ENCODE data around the gene SMAD5. TPM values are rescaled to one million over a fixed set of nuclear protein-coding genes. Genes with fewer than 3 reads are reported as not detected.

Gene SMAD5
- total and polyA plus RNA-seq, 2 donors (not counting 1 experiment from before 2014, with no cell fraction given), result 9.4 to 38.6 TPM

DNA sequence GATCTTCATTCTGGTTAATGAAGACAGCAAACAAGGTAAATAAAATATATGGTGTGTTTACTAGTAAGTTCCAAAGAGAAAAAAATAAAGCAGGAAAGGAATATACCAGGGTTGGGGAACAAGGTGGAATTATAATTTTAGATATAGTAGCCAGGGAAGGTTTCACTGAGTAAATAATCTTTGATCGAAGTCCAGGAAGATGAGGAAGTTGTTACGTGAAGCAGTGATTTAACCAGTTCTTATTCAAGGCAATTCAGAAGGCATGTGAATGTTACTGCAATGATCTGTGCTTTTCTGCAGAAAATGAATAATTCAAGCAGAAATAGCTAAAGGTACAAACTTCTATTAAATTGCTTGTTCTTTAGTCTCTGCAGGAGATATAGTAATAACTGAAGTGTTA, 54.2 kb downstream of the SMAD5 start:
- Histone ChIP-seq H2AFZ (ENCODE audit: insufficient read depth, low read depth, low read length, poor library complexity, severe bottlenecking) (no peak overlapping the region), H3K4me1 (ENCODE audit: control insufficient read depth in 2 of 2, insufficient read depth in 2 of 2, low read length in 2 of 2) (no peaks in the 10 kb centered on the region), H3K4me2 (replicated peaks; ENCODE audit: low read depth, low read length, poor library complexity, severe bottlenecking) (no peak overlapping the region), H4K20me1 (ENCODE audit: control insufficient read depth, insufficient read depth, low read length, poor library complexity, severe bottlenecking) (no peaks in the 10 kb centered on the region), H3K36me3 (replicated peaks in 1 of 2; ENCODE audit: control extremely low read depth in 1 of 2, control insufficient read depth in 1 of 2, extremely low read depth in 1 of 2, insufficient read depth in 2 of 2, low read length in 1 of 2) (peaks cover 0 to 1% of the 10 kb centered on the region in 2 experiments), H3K9me3 (ENCODE audit: control extremely low read depth in 1 of 3, control insufficient read depth in 2 of 3, insufficient read depth in 1 of 3, low read length in 2 of 3) (no peaks in the 10 kb centered on the region), H3K79me2 (ENCODE audit: control insufficient read depth, insufficient read depth, low read length) (no peaks in the 10 kb centered on the region), H3K27me3 (replicated peaks in 1 of 4; ENCODE audit: control extremely low read depth in 1 of 4, control insufficient read depth in 3 of 4, insufficient read depth in 4 of 4, low read length in 3 of 4) (peaks cover 0 to 11% (median 3%) of the 10 kb centered on the region in 4 experiments), H3K27ac (ENCODE audit: low read length in 2 of 2) (no peak overlapping the region), H3K4me3 (ENCODE audit: control extremely low read depth in 1 of 5, extremely low read depth in 1 of 5, insufficient read depth in 1 of 5, low read depth in 2 of 5, low read length in 4 of 5) (no peak overlapping the region), H3K9ac (ENCODE audit: low read length) (no peak overlapping the region)
- ATAC-seq (ENCODE audit: low read depth) (no peak), DNase-seq (no peak)
- intact Hi-C loops (cut with micrococcal nuclease), result no loop called here
- CTCF ChIA-PET, result no interaction called here
- no peak overlapping the region for H3K4me3 Mint-ChIP-seq
- WGBS (ENCODE audit: insufficient coverage), result 90% methylated on average over 2 of the region's 2 CpGs
- peaks cover 4% of the 10 kb centered on the region for H3K4me1 Mint-ChIP-seq
- no peak overlapping the region for H3K27ac Mint-ChIP-seq
- peaks cover 16% of the 10 kb centered on the region for H3K27me3 Mint-ChIP-seq
- POLR2A ChIA-PET, result no interaction called here
- TF ChIP-seq EZH2 (IDR thresholded peaks at IDR 0.05; ENCODE audit: borderline replicate concordance, insufficient read depth, low read depth, low read length, poor library complexity, severe bottlenecking) (no peak), CTCF (IDR thresholded peaks at IDR 0.05) (no peak)
- no peaks in the 10 kb centered on the region for H3K9me3 Mint-ChIP-seq (ENCODE audit: insufficient read depth)

GRCh38 chr5:136188859-136189258, 56.2 kb downstream of the SMAD5 start:
- Mint-ChIP-seq H3K4me3 (no peak overlapping the region), H3K27ac (no peak overlapping the region), H3K9me3 (ENCODE audit: insufficient read depth) (no peaks in the 10 kb centered on the region), H3K4me1 (peaks cover 4% of the 10 kb centered on the region), H3K27me3 (peaks cover 23% of the 10 kb centered on the region)
- Histone ChIP-seq H3K9me3 (ENCODE audit: control extremely low read depth in 1 of 3, control insufficient read depth in 2 of 3, insufficient read depth in 1 of 3, low read length in 2 of 3) (peaks cover 0 to 5% (median 0%) of the 10 kb centered on the region in 3 donors), H3K4me2 (replicated peaks; ENCODE audit: low read depth, low read length, poor library complexity, severe bottlenecking) (no peak overlapping the region), H3K27ac (ENCODE audit: low read length in 2 of 2) (no peak overlapping the region), H4K20me1 (ENCODE audit: control insufficient read depth, insufficient read depth, low read length, poor library complexity, severe bottlenecking) (no peaks in the 10 kb centered on the region), H3K79me2 (ENCODE audit: control insufficient read depth, insufficient read depth, low read length) (no peaks in the 10 kb centered on the region), H3K4me1 (ENCODE audit: control insufficient read depth in 2 of 2, insufficient read depth in 2 of 2, low read length in 2 of 2) (peaks cover 0 to 3% of the 10 kb centered on the region in 2 donors), H3K4me3 (ENCODE audit: control extremely low read depth in 1 of 5, extremely low read depth in 1 of 5, insufficient read depth in 1 of 5, low read depth in 2 of 5, low read length in 4 of 5) (no peak overlapping the region), H3K9ac (ENCODE audit: low read length) (no peak overlapping the region), H3K27me3 (replicated peaks in 1 of 4; ENCODE audit: control extremely low read depth in 1 of 4, control insufficient read depth in 3 of 4, insufficient read depth in 4 of 4, low read length in 3 of 4) (peaks cover 0 to 24% (median 5%) of the 10 kb centered on the region in 4 experiments), H3K36me3 (replicated peaks in 1 of 2; ENCODE audit: control extremely low read depth in 1 of 2, control insufficient read depth in 1 of 2, extremely low read depth in 1 of 2, insufficient read depth in 2 of 2, low read length in 1 of 2) (no peaks in the 10 kb centered on the region), H2AFZ (ENCODE audit: insufficient read depth, low read depth, low read length, poor library complexity, severe bottlenecking) (no peak overlapping the region)
- CTCF ChIA-PET, result no interaction called here
- DNase-seq (no peak), ATAC-seq (ENCODE audit: low read depth) (no peak)
- intact Hi-C loops (cut with micrococcal nuclease), result no loop called here
- TF ChIP-seq CTCF (IDR thresholded peaks at IDR 0.05) (no peak), EZH2 (IDR thresholded peaks at IDR 0.05; ENCODE audit: borderline replicate concordance, insufficient read depth, low read depth, low read length, poor library complexity, severe bottlenecking) (no peak)
- 100% methylated on average over 4 of the region's 7 CpGs for WGBS (ENCODE audit: insufficient coverage)
- POLR2A ChIA-PET, result no interaction called here

Measured in B cell (primary cell).